Panc1 (cell line): ENCODE measurements around the gene TBC1D22A. TPM values are rescaled to one million over a fixed set of nuclear protein-coding genes. Genes with fewer than 3 reads are reported as not detected.
"Not testable (repeated sequence)": the region's sequence is repeated elsewhere in the genome, so short reads cannot be mapped to it uniquely, and the experiment has no call there.

ENCODE experiments used
- ATAC-seq: fragments of 200-7000 bp; cut with Tn5 transposase; 2 replicates; pipeline ENCODE4 v1.9.1; 2020; ENCODE audit warnings: mild to moderate bottlenecking, moderate library complexity
- BruUV-seq: library from RNA; stranded (reverse); fragments of 400-500 nt; replicated peaks from 2 replicates; lab custom pipeline; 2021; lab: Mats Ljungman, UMichigan
- CTCF ChIA-PET: fragments of 300-600 bp; sonication (Branson Sonifier 250); formaldehyde crosslinking; loops from one replicate; lab custom pipeline; 2022; ENCODE audit warnings: antibody characterized with exemption; lab: Charles Lee
- POLR2A ChIA-PET: fragments of 300-600 bp; sonication (Branson Sonifier 250); formaldehyde crosslinking; loops from one replicate; lab custom pipeline; 2022; ENCODE audit warnings: antibody characterized with exemption; lab: Charles Lee
- DNase-seq: peaks from one replicate; pipeline ENCODE4 v3.0.0-alpha.2; 2010; ENCODE audit warnings: low read depth, low spot score
- H3K27ac ChIP-seq: 2 replicates; pipeline ENCODE4 v1.5.1; 2011; ENCODE audit warnings: mild to moderate bottlenecking, low read length, inconsistent platforms
- H3K27me3 ChIP-seq: fragments of 200-500 bp; sonication (Bioruptor generic); 2 replicates; pipeline ENCODE4 v1.6.0; 2014; ENCODE audit warnings: low read length, inconsistent platforms; ENCODE audit not compliant: control insufficient read depth, insufficient read depth
- H3K36me3 ChIP-seq: fragments of 200-500 bp; sonication (Bioruptor generic); 2 replicates; pipeline ENCODE4 v1.5.1; 2014; ENCODE audit warnings: inconsistent platforms, mild to moderate bottlenecking, low read length, moderate library complexity; ENCODE audit not compliant: control insufficient read depth, insufficient read depth
- H3K4me1 ChIP-seq: 2 replicates; pipeline ENCODE4 v1.5.1; 2011; ENCODE audit warnings: inconsistent platforms, mild to moderate bottlenecking, low read length, moderate library complexity; ENCODE audit not compliant: control insufficient read depth, insufficient read depth
- H3K4me3 ChIP-seq, 2 experiments: 2 replicates each; pipeline ENCODE4 v1.5.1; 2011 to 2012; ENCODE audit warnings: low read depth in 2 of 2, low read length in 2 of 2, mild to moderate bottlenecking in 2 of 2, inconsistent platforms in 1 of 2, moderate library complexity in 1 of 2
- H3K9me3 ChIP-seq: fragments of 200-500 bp; sonication (Bioruptor generic); 2 replicates; pipeline ENCODE4 v1.5.1; 2014; ENCODE audit warnings: low read depth, mild to moderate bottlenecking, inconsistent platforms, low read length, moderate library complexity; ENCODE audit not compliant: control insufficient read depth, insufficient read depth
- POLR2AphosphoS5 ChIP-seq: IDR thresholded peaks from 2 replicates; pipeline ENCODE4 v1.6.1; 2012; ENCODE audit warnings: mild to moderate bottlenecking, low read depth, low read length, moderate library complexity
- REST ChIP-seq, 2 experiments: IDR thresholded peaks; 2 replicates each; pipeline ENCODE4 v1.6.1; 2011 to 2012; ENCODE audit warnings: low read depth in 2 of 2, control low read depth in 1 of 2, low read length in 1 of 2, mild to moderate bottlenecking in 1 of 2, moderate library complexity in 1 of 2; ENCODE audit not compliant: insufficient read depth in 1 of 2
- SIN3A ChIP-seq: IDR thresholded peaks from 2 replicates; pipeline ENCODE4 v1.6.1; 2012; ENCODE audit warnings: low read depth, mild to moderate bottlenecking, low read length, moderate library complexity, borderline replicate concordance; ENCODE audit not compliant: insufficient read depth
- TCF7L2 ChIP-seq: IDR thresholded peaks from 2 replicates; pipeline ENCODE4 v1.6.1; 2011; ENCODE audit warnings: mild to moderate bottlenecking, low read depth, low read length, inconsistent platforms
- in situ Hi-C: cut with HindIII; loops from 2 replicates; pipeline ENCODE4 v1.10.0; 2016; ENCODE audit warnings: low sequenced_read_pairs, low pct_unique_long_range_greater_than_20kb
- intact Hi-C: fragments of 100-400 bp; cut with micrococcal nuclease; formaldehyde crosslinking; loops from one replicate; pipeline ENCODE4 v1.10.0; 2022; ENCODE audit not compliant: unreplicated experiment
- total RNA-seq: library from RNA; stranded (reverse); gene quantifications from one replicate; pipeline ENCODE4 v1.2.1, GENCODE V29; 2021; ENCODE audit not compliant: unreplicated experiment
- TF ChIP-seq, protein P1 (sequence below): fragments of 450-650 bp; IDR thresholded peaks from 2 replicates; pipeline ENCODE4 v1.5.1; 2017; ENCODE audit warnings: mild to moderate bottlenecking

The TBC1D22A gene
- total RNA-seq, 1 experiment from 2014 or later = 28.7 TPM

DNA sequence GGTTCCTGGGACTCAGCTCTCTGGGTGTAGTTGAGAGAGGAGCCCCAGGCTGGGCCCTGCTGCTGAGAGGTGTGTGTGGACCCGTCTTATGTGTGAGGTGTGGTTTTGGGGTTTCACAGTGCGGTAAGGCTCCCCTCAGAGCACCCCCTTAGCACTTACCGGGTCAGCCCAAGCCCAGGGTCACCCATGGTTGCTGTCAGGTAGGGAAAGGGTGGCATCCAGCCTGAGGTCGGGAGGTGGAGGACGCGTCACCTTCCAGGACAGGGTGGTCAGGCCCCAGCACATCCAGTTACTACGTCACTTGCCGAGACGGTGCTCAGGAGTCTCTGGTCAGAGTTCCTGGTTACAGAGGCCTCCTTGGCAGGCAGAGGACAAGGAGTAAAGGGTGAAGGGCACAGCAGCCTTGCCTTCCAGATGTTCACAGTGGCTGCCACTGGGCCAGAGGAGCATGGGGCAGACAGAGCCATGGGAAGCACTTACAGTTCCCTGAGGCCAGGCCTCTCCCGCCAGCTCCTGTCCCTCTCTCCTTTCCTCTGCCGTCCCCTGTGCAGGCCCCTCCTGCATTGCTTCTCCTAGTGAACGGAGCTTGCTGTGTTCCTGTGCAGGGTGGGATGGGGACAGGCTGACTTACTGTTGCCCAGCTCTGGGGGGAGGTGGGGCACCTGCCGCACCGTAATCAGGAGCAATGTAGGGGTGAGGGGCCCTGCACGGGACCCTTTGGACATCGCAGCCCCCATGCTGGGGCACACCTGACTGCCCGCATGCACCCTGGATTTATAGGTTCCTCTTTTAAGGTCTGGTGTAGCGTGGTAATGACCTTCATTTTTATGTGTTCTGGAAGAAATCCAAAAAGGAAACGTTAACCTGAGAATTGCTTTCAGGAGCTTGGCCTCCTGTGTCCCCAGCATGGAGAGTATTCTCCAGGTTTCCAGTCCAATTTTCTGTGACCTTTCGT, 285.9 kb downstream of the TBC1D22A start:
- no peak for TF ChIP-seq REST (IDR thresholded peaks at IDR 0.05; ENCODE audit: insufficient read depth in 1 of 2, low read depth in 2 of 2, low read length in 1 of 2)
- TF ChIP-seq, protein P1, sequence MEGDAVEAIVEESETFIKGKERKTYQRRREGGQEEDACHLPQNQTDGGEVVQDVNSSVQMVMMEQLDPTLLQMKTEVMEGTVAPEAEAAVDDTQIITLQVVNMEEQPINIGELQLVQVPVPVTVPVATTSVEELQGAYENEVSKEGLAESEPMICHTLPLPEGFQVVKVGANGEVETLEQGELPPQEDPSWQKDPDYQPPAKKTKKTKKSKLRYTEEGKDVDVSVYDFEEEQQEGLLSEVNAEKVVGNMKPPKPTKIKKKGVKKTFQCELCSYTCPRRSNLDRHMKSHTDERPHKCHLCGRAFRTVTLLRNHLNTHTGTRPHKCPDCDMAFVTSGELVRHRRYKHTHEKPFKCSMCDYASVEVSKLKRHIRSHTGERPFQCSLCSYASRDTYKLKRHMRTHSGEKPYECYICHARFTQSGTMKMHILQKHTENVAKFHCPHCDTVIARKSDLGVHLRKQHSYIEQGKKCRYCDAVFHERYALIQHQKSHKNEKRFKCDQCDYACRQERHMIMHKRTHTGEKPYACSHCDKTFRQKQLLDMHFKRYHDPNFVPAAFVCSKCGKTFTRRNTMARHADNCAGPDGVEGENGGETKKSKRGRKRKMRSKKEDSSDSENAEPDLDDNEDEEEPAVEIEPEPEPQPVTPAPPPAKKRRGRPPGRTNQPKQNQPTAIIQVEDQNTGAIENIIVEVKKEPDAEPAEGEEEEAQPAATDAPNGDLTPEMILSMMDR = no peak
- TF ChIP-seq POLR2AphosphoS5 = no peak
- no peak for TF ChIP-seq TCF7L2
- TF ChIP-seq SIN3A = no peak
- Histone ChIP-seq H3K4me3 (no peak overlapping the region), H3K4me1 (no peaks in the 10 kb centered on the region), H3K9me3 (no peaks in the 10 kb centered on the region), H3K36me3 (no peaks in the 10 kb centered on the region), H3K27me3 (no peaks in the 10 kb centered on the region), H3K27ac (no peak overlapping the region)
- in situ Hi-C loops = no loop called here
- no peak for DNase-seq
- intact Hi-C loops = no loop called here
- no peak for ATAC-seq
- no TSS peak for BruUV-seq
- ChIA-PET POLR2A (no interaction called here), CTCF (no interaction called here)

DNA sequence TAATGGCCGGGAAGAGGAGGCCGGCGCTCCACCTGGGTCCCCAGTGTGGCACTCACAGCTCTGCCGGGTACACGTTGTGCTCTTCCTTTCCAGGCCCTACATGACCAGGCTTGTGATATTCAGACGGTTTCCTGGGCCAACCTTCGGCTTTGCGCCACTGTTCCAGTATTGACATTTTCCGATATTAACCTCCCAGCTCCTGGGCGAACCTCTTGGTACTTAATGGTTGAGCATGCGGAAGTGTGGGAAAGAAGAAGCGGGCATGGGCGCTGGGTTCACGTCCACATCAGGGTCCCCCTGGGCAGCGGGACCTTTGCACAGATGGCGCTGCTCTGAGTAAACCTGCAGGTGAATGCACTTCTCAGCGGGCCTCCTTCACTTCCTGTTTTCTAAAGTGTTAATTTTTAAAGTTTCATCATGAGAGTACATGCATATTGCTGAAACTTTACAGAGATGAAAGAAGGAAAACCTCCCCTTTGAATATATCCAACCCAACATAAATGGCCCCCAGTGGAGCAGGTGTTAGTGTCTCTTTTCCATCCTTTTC, 286.7 kb downstream of the TBC1D22A start:
- Histone ChIP-seq H3K27ac (no peak overlapping the region), H3K36me3 (no peaks in the 10 kb centered on the region), H3K4me3 (no peak overlapping the region), H3K27me3 (no peaks in the 10 kb centered on the region), H3K4me1 (no peaks in the 10 kb centered on the region), H3K9me3 (no peaks in the 10 kb centered on the region)
- in situ Hi-C loops = no loop called here
- TF ChIP-seq TCF7L2 (no peak), SIN3A (no peak), POLR2AphosphoS5 (no peak), REST (IDR thresholded peaks at IDR 0.05; ENCODE audit: insufficient read depth in 1 of 2, low read depth in 2 of 2, low read length in 1 of 2) (no peak)
- TF ChIP-seq, protein P1 = no peak
- intact Hi-C loops = no loop called here
- no TSS peak for BruUV-seq
- CTCF ChIA-PET = no interaction called here
- ATAC-seq = no peak
- POLR2A ChIA-PET = no interaction called here
- no peak for DNase-seq

DNA sequence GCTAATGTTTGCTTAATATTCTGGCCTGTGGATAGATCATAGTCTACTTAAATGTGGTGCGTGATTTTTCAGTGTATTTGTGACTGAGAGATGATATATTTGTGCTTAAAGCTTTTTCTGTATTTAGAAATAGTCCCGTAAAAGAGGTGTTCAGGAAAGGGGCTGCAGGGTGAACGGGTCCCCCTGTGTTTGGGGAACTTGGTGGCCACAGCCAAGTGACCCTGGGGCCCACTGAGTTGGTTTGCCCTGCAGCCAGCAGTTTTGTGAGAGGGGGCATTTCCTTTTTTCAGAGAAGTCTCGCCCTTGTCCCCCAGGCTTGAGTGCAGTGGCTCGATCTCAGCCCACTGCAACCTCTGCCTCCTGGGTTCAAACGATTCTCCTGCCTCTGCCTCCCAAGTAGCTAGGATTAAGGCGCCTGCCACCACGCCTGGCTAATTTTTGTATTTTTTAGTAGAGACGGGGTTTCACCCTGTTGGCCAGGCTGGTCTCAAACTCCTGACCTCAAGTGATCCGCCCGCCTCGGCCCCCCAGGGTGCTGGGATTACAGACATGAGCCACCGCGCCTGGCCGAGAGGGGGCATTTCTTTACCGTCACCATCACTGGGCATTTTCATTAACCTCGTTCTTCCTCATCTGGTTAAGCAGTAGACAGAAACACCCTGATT, 287.4 kb downstream of the TBC1D22A start:
- CTCF ChIA-PET, POLR2A ChIA-PET: not testable (repeated sequence)

More for the DNA sequence above, 287.4 kb downstream of the TBC1D22A start:
- DNase-seq, BruUV-seq, H3K4me3 ChIP-seq, H3K36me3 ChIP-seq, H3K4me1 ChIP-seq, intact Hi-C loops, H3K27ac ChIP-seq, H3K27me3 ChIP-seq, in situ Hi-C loops, H3K9me3 ChIP-seq, ATAC-seq: not testable (repeated sequence)
